GM12875 (cell line): Measurements from ENCODE around the gene TFF3.

ENCODE experiments used
- H3K4me3 ChIP-seq: one replicate; pipeline ENCODE4 v1.5.1; 2011; ENCODE audit warnings: low read depth, low read length, control low read depth
- TF ChIP-seq, protein P1 (sequence below): IDR thresholded peaks from 2 replicates; pipeline ENCODE4 v1.5.1; 2011; ENCODE audit warnings: low read depth, mild to moderate bottlenecking, control low read depth, inconsistent platforms, low read length, moderate library complexity, borderline replicate concordance; ENCODE audit not compliant: insufficient read depth

TFF3 gene

DNA sequence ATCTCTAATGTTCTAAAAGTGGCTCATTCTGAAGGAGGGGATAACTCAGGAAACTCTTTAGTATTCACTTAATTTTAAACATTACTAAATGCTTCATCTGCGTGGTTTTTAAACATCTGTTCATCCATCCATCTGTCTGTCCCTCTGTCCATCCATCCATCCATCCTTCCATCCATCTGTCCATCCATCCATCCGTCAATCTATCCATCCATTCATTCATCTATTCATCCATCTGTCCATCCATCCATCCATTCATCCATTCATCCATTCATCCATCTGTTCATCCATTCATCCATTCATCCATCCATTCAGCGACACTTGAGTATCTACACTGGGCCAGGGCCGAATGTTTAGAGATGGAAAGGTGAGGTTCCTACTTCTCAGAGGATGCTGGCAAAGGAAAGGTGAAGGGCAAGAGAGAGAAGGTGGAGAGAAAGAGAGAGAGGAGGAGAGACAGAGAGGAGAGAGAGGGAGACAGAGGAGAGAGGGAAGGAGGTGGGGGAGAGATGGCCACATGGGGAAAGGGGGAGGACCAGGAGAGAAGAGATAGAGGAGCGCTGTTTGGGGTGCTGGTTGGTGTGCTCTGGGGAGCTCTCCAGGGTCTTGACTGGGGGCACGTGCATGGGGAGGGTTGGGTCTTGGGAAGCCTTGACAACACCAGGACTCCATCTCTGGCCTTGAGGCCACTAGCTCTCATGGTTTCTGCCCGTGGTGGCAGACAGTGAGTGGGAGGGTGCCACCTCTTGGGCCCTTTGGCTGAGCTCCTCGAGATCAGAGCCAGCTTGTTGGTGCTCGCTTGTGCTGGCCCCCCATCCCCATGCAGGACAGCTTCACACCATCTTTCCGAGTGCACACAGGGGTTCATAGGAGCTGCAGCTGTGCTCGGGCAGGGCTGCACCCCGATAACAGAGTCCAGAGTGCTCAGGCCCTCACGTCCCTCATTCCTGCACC lies 50.7 kb downstream of the TFF3 start:
- TF ChIP-seq, protein P1, sequence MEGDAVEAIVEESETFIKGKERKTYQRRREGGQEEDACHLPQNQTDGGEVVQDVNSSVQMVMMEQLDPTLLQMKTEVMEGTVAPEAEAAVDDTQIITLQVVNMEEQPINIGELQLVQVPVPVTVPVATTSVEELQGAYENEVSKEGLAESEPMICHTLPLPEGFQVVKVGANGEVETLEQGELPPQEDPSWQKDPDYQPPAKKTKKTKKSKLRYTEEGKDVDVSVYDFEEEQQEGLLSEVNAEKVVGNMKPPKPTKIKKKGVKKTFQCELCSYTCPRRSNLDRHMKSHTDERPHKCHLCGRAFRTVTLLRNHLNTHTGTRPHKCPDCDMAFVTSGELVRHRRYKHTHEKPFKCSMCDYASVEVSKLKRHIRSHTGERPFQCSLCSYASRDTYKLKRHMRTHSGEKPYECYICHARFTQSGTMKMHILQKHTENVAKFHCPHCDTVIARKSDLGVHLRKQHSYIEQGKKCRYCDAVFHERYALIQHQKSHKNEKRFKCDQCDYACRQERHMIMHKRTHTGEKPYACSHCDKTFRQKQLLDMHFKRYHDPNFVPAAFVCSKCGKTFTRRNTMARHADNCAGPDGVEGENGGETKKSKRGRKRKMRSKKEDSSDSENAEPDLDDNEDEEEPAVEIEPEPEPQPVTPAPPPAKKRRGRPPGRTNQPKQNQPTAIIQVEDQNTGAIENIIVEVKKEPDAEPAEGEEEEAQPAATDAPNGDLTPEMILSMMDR: no peak
- H3K4me3 ChIP-seq: no peak overlapping the region

DNA sequence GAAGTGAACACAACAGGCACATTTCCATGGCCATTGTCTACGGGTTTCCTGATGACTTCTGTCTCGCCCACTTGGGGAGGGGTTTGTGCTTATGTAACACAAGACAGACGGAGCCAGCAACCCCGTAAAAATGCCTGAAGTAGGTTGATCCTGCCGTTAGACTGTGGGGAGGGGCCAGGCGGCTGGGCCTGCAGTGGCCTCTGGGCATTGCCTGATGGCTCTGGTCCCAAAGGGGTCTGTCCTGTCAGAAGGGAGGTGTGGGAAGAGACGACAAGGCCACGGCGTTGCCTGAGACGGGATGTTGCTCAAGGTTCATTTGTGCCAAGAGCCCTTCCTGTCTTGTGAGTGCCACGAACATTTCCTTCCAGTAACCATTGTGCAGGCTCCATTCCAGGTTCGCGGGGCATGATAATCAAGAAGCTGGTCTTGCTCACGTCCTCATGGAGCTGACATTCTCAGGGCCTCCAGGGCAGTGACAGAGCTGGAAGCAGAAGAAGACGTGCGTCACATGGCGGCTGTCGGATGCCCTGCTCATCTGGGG lies 51.5 kb downstream of the TFF3 start:
- H3K4me3 ChIP-seq: no peak overlapping the region
- TF ChIP-seq, protein P1: no peak

DNA sequence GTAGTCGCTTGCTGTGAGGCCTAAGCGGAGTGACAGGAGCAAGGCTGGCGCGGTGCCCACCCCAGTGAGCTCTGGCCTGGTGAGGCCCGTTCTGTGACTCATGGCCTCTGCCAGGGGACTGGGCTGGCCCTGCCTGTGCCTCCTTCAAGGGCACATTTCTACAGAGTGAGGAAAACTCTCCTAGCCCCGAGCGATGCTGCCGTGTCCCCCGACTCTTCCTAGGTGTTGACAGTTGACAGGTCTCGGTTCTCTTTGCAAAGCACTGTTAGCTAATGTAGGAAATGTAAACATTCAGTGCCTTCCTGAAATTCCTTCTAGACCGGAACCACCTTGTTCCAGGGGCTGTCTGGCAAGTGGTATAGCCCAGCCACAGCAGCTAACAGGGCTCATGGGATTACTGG lies 52.4 kb downstream of the TFF3 start:
- no peak overlapping the region for H3K4me3 ChIP-seq
- TF ChIP-seq, protein P1: no peak

DNA sequence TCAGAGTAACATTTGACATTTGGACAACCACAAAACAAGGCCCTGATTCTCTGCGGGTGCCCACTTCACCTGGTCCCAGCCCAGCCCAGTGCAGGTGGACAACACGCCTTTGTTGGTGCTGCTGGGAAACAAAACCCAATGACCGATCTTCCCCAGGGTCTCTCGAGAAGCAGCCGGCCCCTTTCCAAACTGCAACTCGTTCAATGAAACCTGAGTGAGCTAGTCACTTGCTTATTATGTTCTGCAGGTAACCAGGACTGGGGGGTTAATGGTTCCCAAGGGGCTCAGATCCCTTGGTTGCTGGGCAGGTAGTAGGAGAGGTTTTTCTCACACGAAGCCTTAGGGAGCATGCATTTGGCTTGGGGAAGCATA lies 53.4 kb downstream of the TFF3 start:
- H3K4me3 ChIP-seq: no peak overlapping the region
- TF ChIP-seq, protein P1: no peak
